Endodermal cell (in vitro differentiated cells): ENCODE data around the gene PFN3. TPM values are rescaled to one million over a fixed set of nuclear protein-coding genes. Genes with fewer than 3 reads are reported as not detected.

Experiments
- DNase-seq: peaks from one replicate; pipeline ENCODE4 v3.0.0-alpha.2; 2017
- H3K27ac ChIP-seq: 2 replicates; pipeline ENCODE4 v1.5.1; 2013; ENCODE audit warnings: mild to moderate bottlenecking, low read depth, low read length, moderate library complexity
- H3K27me3 ChIP-seq: 2 replicates; pipeline ENCODE4 v1.6.1; 2013; ENCODE audit warnings: mild to moderate bottlenecking, low read length, moderate library complexity; ENCODE audit not compliant: insufficient read depth, control insufficient read depth, poor library complexity, severe bottlenecking
- H3K36me3 ChIP-seq: 2 replicates; pipeline ENCODE4 v1.7.0; 2013; ENCODE audit warnings: mild to moderate bottlenecking, low read length, moderate library complexity; ENCODE audit not compliant: control insufficient read depth, insufficient read depth
- H3K4me1 ChIP-seq: one replicate; pipeline ENCODE4 v1.7.0; 2013; ENCODE audit warnings: low read length; ENCODE audit not compliant: control insufficient read depth, insufficient read depth
- H3K4me3 ChIP-seq: 2 replicates; pipeline ENCODE4 v1.5.1; 2013; ENCODE audit warnings: mild to moderate bottlenecking, low read length, moderate library complexity
- H3K9ac ChIP-seq: 2 replicates; pipeline ENCODE4 v1.6.1; 2013; ENCODE audit warnings: mild to moderate bottlenecking, low read length, moderate library complexity; ENCODE audit not compliant: poor library complexity, severe bottlenecking; ENCODE audit errors: extremely low read depth
- H3K9me3 ChIP-seq: 2 replicates; pipeline ENCODE4 v1.6.1; 2013; ENCODE audit warnings: mild to moderate bottlenecking, low read length, moderate library complexity; ENCODE audit not compliant: control insufficient read depth
- H3K27ac Mint-ChIP-seq: 2 replicates; pipeline ENCODE4 v1.8.0; 2020; ENCODE audit warnings: mixed read lengths
- H3K27me3 Mint-ChIP-seq: 2 replicates; pipeline ENCODE4 v1.8.0; 2021; ENCODE audit warnings: mild to moderate bottlenecking, mixed read lengths; ENCODE audit not compliant: insufficient read depth
- H3K36me3 Mint-ChIP-seq: 2 replicates; pipeline ENCODE4 v1.8.0; 2020; ENCODE audit warnings: low read depth, mixed read lengths
- H3K4me1 Mint-ChIP-seq: 2 replicates; pipeline ENCODE4 v1.8.0; 2020; ENCODE audit warnings: mixed read lengths
- H3K4me3 Mint-ChIP-seq: 2 replicates; pipeline ENCODE4 v1.8.0; 2020; ENCODE audit warnings: mild to moderate bottlenecking, moderate library complexity, mixed read lengths
- H3K9me3 Mint-ChIP-seq: 2 replicates; pipeline ENCODE4 v1.8.0; 2020; ENCODE audit warnings: mild to moderate bottlenecking, mixed read lengths
- CTCF ChIP-seq: fragments of 200-600 bp; sonication (generic); conservative IDR thresholded peaks from 2 replicates; pipeline ENCODE4 v1.5.0; 2021; ENCODE audit warnings: antibody characterized with exemption, mild to moderate bottlenecking
- WGBS, 2 experiments: methylation state at CpG; one replicate each; pipeline versions ENCODE4 v1.1.5 to v1.1.7; 2013; ENCODE audit warnings: missing lambda C conversion rate in 2 of 2, mixed read lengths in 1 of 2; ENCODE audit not compliant: insufficient coverage in 1 of 2, insufficient read length in 1 of 2; 5-methylcytosine and 5-hydroxymethylcytosine counted together
- total RNA-seq, 2 donors: library from RNA; stranded (reverse); fragmentation: NEBNext Ultra II Directional in 1 of 2; extraction: Animal tissue kit (Norgen Biotek cat#: 25700) in 1 of 2; gene quantifications; 2 replicates in 1 of 2; 3 replicates in 1 of 2; pipeline ENCODE4 v1.2.1, GENCODE V29; 2021

The PFN3 gene
- total RNA-seq, 2 donors from 2014 or later = not detected

- Mint-ChIP-seq H3K27me3 (peaks cover 42% of the 10 kb centered on the region), H3K27ac (no peak overlapping the region), H3K4me3 (no peak overlapping the region), H3K9me3 (no peaks in the 10 kb centered on the region), H3K4me1 (peaks cover 21% of the 10 kb centered on the region), H3K36me3 (no peaks in the 10 kb centered on the region)
- 90 to 93% methylated on average over 7 to 11 of the region's 11 CpGs for WGBS, 2 experiments
- DNase-seq = peak; percentile 45
- H3K9ac ChIP-seq = no peak overlapping the region
- H3K27ac ChIP-seq = no peak overlapping the region
- no peaks in the 10 kb centered on the region for H3K36me3 ChIP-seq
- H3K9me3 ChIP-seq = no peaks in the 10 kb centered on the region
- no peak overlapping the region for H3K4me3 ChIP-seq
- TF ChIP-seq CTCF = no peak
- H3K27me3 ChIP-seq = peaks cover 18% of the 10 kb centered on the region
- H3K4me1 ChIP-seq = peaks cover 7% of the 10 kb centered on the region
These were observed 36.1 kb downstream of the PFN3 start for GRCh38 chr5:177364159-177364962.

GRCh38 chr5:177363565-177363964 is 36.9 kb downstream of the PFN3 start:
- Mint-ChIP-seq H3K27me3 (peaks cover 44% of the 10 kb centered on the region), H3K4me3 (peak overlapping the region; percentile 63), H3K27ac (no peak overlapping the region), H3K36me3 (no peaks in the 10 kb centered on the region), H3K4me1 (peaks cover 15% of the 10 kb centered on the region), H3K9me3 (no peaks in the 10 kb centered on the region)
- no peak for DNase-seq
- no peak overlapping the region for H3K9ac ChIP-seq
- peaks cover 7% of the 10 kb centered on the region for H3K4me1 ChIP-seq
- no peaks in the 10 kb centered on the region for H3K9me3 ChIP-seq
- H3K36me3 ChIP-seq = no peaks in the 10 kb centered on the region
- 56 to 61% methylated on average over 7 to 9 of the region's 10 CpGs for WGBS, 2 experiments
- H3K27ac ChIP-seq = no peak overlapping the region
- peaks cover 18% of the 10 kb centered on the region for H3K27me3 ChIP-seq
- peak overlapping the region; percentile 75 for H3K4me3 ChIP-seq
- TF ChIP-seq CTCF = no peak

- H3K27me3 ChIP-seq = peaks cover 18% of the 10 kb centered on the region
- 10 to 13% methylated on average over 23 to 59 of the region's 59 CpGs for WGBS, 2 experiments
- DNase-seq = peak; percentile 90
- H3K36me3 ChIP-seq = no peaks in the 10 kb centered on the region
- TF ChIP-seq CTCF = peak; percentile 18
- peak overlapping the region; percentile 75 for H3K4me3 ChIP-seq
- H3K27ac Mint-ChIP-seq = no peak overlapping the region
- H3K9ac ChIP-seq = peak overlapping the region; percentile 17
- peaks cover 15% of the 10 kb centered on the region for H3K4me1 Mint-ChIP-seq
- H3K27ac ChIP-seq = no peak overlapping the region
- H3K27me3 Mint-ChIP-seq = peaks cover 38% of the 10 kb centered on the region
- peak overlapping the region; percentile 63 for H3K4me3 Mint-ChIP-seq
- no peaks in the 10 kb centered on the region for H3K36me3 Mint-ChIP-seq
- H3K9me3 ChIP-seq = no peaks in the 10 kb centered on the region
- H3K4me1 ChIP-seq = peaks cover 7% of the 10 kb centered on the region
- no peaks in the 10 kb centered on the region for H3K9me3 Mint-ChIP-seq
These were observed 37.6 kb downstream of the PFN3 start for GRCh38 chr5:177362610-177363507.
